KG1 (cell line): Measurements from ENCODE around the gene STIL.
A peak's percentile ranks its signal among the peaks of the same experiment; 100 is the strongest.
"Not testable (repeated sequence)": the region's sequence is repeated elsewhere in the genome, so short reads cannot be mapped to it uniquely, and the experiment has no call there.

Experiments used
- DNase-seq: peaks from one replicate; lab custom pipeline; 2025; lab: John Stamatoyannopoulos, UW

Gene STIL

DNA sequence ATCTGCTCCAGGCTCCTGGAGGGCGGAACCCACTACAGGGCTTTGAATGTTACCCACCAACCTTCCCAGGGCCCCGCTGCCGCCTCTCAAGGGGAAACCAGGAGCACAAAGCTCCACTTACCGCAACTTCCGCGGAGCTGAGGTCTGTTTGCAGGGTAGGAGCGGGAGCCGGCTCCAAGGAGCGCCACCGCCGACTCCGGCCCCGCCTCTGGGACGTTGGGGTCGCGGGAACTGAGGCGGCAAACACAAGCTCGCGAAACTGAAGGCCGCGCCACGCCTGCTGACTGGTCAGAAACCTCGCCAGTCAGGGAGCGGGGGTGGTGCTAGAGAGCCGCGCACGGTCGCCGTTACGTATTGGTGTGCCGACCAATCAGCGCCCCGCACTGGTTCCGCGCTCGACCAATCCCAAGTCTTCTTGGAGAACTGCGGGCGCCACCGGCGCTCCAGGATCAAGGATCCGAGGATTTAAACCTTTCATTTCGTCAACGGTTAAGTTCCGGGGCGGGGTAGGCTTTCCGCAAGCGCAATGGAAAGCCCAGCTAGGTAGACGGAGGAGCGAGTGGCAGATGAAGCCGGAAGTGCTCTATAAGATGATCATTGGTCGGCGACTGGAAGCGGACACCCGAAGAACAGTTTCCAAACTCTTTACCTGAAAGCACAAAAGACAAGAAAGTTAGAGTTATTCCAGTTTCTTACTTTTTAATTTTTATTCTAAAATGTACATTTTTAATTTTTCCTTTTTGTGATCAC, at the start of gene STIL:
Gene STIL, minus strand, starts transcription at position 233 of the 750 bp plus-strand sequence. CDS start 3,828 bp downstream, outside the sequence.
- DNase-seq: peak; percentile 97

DNA sequence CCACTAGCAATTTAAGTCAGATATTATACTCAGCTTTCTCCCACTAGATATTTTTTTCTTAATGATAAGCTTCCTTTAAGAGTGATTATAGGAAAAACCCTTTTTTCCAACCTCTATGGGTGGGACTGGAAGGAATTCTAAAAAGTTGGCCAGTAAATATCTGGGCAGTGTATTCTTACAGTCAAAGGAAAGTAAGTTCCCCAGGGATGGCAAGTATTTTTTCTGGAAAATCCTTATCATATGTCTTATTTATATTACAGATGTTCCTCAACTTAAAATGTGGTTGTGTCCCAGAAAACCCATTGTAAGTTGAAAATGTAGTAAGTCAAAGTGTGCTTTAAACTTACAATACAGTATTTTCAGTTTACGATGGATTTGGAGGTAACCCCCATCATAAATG, 48.9 kb upstream of the STIL start:
- no peak for DNase-seq

DNA sequence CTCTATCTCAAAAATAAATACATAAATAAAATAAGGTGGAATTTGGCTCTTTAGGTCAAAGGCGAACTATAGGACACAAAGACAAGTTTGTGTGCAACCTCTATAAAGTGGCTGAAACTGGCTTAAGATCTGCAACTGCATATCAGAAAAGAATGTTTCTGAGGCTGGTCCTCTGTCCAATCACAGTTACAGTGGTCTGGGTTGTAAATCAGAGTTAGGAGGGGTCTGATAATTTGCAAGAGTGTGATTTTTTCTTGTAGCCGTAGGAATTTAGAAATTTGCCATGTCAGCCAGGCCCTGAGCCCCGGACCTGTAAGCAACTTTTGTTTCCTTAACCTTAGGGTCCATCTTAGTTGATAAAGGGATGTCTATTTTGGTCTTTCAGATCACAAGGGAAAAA, 47.4 kb upstream of the STIL start:
- no peak for DNase-seq

DNA sequence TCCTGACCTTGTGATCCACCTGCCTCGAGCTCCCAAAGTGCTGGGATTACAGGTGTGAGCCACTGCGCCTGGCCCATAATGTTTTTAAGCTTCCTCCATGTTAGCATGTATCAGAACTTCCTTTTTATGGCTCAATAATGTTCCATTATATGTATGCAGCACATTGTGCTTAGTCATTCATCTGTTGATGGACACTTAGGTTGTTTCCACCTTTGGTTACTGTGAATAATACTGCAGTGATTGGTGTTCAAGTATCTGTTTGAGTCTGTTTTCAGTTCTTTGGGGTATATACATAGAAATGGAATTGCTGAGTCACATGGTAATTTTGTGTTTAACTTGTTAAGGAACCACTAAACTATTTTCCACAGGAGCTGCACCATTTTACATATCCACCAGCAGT, 37.4 kb upstream of the STIL start:
- no peak for DNase-seq

DNA sequence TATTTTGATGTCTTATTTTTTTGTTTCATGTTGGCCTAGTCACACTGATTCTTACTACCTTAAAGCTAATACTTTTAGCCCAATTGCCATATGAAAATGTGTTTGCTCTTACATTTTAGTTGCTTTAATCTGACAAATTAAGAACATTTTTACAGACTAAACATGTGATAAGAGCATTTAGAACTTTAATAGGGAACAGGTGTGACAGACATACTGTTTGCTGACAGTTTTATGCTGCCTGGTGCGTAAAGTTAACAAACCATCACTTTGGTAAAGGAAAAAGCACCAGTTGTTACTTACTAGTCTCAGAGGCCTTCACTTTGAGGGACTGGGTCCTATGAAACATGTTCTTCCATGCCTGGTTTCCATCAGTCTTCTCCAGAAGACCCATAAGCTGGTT, 34.3 kb upstream of the STIL start:
- no peak for DNase-seq

DNA sequence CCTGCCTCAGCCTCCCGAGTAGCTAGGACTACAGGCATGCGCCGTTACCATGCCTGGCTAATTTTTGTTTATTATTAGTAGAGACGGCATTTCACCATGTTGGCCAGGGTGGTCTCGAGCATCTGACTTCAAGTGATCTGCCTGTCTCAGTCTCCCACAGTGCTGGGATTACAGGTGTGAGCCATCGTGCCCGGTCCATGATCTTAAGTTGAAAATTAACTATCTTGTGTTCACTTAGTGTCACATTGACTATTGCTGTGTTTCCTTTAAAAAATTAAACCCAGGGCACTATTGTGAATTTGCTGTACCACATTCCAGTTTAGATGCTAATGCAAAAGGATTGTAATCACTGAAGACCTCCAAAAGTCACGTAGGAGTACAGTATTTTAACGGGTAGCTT, 33.8 kb upstream of the STIL start:
- DNase-seq: no peak

DNA sequence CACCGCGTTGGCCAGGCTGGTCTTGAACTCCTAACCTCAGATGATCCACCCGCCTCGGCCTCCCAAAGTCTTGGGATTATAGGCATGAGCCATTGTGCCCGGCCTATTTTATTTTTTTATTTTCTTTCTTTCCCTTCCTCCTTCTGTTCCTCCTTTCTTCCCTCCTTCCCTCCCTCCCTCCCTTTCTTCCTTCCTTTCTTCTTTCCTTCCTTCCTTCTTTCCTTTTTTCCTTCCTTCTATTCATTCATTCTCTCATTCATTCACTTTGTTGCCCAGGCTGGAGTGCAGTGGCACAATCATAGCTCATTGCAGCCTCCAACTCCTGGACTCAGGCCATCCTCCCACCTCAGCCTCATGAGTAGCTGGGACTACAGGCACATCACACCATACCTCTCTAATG, 33.0 kb upstream of the STIL start:
- DNase-seq: not testable (repeated sequence)

DNA sequence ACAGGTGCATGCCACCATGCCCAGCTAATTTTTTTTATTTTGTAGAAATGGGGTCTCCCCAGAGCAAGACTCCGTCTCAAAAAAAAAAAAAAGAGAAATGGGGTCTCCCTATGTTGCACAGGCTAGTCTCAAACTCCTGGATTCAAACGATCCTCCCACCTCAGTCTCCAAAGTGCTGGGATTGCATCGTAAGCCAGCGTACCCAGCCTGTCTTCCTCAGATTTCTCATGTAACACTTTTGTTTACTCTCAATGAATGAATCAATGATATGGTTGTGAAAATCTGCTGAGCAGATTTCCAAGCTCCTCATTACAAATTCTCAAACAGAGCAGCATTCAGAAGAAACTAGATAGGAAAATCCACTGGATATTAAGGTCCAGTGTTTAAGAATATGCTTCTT, 26.3 kb upstream of the STIL start:
- no peak for DNase-seq

DNA sequence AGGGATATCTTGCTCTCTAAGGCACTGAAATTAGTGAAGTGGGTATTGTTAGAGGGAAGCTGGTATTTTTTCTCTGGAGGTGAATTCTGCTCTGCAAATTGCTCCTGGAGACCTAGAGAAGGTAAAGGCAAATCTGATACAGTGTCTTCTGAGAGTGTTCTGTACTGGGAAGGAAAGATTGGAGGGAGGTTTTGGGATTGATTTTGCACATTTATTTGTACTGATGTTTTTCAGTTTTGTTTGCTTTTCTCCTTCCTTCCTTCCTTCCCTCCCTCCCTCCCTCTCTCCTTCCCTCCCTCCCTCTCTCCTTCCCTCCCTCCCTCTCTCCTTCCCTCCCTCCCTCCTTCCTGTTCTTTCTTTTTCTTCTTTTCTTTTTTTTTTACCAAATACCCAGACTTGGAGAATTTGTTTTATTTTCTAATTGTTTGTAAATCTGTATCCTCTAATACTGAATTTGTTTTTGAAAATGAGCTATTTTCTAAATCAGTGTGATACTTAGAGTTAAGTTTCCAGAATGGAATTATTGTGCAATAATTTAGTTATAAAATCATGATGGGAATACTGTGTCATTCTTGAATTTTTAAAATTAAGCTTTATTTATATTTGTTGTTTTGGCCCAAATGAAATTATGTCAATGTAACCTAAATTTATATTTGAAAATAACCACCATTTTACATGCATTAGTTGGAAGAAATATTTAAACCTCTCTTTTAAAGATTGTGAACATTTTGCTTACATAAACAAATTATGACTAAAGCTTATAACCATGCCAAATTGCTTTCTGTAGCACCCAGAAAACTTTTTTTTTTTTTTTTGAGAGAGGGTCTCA, 24.5 kb upstream of the STIL start:
- no peak for DNase-seq

DNA sequence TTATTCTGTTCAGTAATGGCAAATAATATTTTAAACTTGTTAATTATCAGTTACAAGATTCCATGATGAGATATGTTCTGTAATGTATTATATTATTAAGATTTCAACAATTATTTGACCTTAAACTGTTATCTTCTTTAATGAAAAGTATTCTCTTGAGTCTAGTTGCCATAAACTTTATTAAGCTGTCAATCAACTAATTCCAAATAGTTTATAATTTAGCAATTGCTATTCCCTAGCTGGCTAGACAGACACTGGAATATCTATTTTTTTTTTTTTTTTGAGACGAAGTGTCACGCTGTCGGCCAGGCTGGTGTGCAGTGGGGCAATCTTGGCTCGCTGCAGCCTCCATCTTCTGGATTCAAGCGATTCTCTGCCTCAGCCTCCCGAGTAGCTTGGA, 23.4 kb upstream of the STIL start:
- no peak for DNase-seq

DNA sequence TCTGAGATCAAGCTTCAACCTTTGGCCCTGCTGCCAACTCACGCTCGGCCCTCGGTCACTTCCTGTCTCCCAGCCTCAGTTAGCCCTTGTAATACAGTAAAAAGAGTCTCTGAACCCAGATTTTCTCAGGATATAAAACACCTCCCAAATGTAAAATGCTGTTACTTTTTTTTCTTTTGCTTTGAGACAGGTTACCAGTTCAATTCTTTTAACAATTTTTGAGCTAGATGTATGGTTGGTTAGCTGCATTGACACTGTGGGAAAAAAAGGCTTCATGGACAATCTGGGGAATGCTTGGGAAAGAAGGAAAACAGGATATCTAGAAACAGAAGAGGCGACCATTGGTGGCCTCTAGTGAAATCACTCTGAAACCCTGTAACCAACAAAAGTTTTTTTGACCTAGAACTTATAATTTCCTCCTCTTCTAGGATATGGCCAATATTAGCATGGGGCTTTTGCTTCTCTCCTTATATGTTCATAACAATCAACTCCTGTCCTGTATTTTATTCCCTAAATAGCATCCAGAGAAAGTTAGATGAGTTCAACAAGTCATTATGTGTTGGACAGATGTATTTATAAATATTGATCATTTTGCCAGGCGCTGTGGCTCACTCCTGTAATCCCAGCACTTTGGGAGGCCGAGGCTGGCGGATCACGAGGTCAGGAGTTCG, 21.0 kb upstream of the STIL start:
- no peak for DNase-seq

DNA sequence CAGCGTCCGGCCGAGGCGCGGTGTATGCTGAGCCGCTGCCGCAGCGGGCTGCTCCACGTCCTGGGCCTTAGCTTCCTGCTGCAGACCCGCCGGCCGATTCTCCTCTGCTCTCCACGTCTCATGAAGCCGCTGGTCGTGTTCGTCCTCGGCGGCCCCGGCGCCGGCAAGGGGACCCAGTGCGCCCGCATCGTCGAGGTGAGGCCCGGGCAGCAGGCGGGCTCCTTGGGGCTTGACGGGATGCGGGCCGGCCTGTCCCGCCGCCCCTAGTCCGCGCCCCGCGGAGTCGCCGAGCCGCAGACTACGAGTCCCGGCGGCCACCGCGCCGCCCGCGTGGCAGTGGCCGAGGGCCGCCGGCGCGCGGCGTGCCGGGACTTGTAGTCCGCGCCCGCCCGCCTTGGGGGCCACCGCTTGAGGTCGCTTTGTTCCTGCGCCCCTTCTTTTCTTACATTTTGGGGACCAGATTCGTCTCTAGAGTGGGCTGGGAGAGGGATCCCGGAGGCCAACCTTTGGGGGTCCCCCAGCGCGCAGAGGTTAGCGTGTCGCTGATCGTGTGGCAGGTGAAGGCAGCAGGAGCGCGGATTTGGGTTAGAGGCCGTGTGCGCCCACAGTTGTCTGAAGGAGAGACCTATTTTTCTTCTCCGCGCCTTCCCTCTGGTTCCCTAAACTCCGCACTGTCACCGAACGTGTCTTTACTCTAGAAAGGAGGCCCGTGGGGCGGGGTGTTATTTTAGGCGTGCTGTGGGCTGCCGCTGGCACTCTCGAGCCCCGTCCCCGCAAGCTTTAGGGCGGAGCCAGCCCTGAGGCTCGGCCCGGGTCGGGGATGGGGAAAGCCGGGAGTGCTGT, 20.2 kb upstream of the STIL start:
- peak; percentile 80 for DNase-seq

DNA sequence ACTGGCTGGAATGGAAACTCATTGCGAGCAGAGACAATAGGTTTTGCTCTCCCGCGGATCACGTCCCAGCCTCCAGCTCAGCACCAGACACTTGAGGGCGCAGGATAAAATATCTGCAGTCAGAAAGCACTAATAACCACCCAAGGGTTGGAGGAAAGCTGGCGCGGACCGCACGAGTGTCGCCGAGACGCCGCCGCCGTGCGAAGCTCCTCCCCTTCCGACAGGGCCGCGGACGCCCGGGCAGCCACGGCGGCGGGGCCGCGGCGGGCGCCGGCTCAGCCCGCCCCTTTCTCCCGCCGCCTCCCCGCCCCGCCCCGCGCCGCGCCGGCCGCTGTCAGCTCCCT, 19.6 kb upstream of the STIL start, which contains the start of gene CMPK1:
Gene CMPK1, plus strand, starts transcription at position 213 of the 344 bp plus-strand sequence. CDS start 156 bp downstream, outside the sequence.
- DNase-seq: peak; percentile 59

DNA sequence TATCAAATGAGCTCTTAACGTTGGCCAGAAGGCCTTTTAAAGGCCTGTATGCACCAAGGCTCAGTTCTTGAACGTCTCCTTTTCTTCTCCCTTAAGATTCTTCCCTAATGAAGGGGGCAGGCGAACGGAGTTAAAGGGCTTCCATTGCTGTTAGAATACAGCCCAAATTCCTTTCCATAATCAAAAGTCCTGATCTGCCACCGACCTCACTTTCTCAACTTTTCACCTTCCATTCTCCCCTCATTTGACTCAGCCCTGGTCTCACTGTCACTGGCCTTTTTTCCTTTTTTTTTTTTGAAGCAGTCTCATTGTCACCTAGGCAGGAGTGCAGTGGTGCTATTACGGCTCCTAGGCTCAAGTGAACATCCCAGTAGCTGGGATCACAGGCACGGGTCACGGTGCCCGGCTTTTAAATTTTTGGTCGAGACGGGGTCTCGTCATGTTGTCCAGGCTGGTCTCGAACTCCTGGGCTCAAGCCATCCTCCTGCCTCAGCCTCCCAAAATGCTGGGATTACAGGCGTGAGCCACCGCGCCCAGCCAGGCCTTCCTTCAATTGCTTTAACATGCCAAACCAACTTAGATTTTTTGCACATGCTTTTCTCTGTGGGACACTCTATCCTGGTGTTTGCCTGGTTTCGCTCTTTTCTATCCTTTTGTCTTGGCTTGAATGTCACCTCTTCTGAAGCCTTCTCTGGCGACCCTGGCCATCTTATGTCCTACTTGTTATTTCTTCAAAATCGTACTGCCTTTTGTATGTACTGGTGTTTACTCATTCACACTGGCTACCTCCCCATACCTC, 19.0 kb upstream of the STIL start:
- DNase-seq: no peak

DNA sequence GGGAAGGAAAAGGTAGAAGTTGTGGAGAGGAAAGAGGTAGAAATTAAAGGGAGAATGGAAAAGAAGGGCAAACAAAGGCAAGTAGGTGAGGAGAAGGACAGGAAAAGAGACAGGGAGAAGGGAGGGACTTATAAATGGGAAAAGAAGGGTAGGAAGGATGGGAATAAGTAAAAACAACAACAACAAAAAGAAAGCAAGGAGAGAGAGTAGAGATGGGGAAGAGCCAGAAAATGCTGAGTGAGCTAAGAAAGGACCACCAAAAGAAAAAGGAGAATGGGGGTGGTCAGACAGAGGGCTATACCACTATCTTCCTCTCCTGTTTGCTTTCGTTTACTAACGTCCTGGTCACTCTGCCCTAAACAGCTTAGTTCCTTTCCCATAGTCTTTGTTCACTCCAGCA, 17.9 kb upstream of the STIL start:
- no peak for DNase-seq

DNA sequence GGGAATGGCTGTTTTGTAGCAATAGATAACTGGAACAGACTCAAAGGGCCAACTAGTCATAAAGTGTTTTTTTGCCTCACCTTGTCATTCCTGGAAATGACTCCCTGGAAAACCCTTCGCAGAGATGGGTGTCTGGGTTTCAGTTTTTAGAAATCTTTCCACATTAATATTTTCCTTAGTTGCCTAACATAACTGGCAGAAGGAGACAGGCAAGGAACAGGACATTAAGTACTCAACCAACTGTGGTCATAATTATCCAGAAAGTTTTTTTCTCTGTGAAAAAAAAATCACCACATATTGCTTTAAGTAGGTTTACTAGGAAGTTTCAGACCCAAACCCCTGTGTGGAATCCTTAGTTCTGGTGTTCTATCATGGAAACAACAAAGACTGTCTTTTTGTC, 16.3 kb upstream of the STIL start:
- DNase-seq: no peak

DNA sequence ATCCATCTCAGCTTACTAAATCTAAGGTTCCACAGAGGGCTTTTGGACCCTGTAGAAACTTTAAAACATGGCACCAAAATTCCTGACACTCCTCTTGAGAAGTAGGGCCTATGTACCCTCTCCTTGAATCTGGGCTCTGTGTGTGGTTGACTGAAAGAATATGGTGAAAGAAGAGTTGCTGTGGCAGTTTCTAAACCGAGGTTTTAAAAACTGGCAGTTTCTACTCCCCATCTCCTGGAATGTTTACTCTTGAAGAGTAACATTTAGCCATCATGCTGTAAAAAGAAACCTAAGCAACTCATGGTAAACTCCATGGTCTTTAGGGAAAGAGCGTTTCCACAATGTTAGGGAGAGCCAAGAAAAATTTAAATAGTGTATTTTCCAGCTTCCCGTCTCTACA, 15.0 kb upstream of the STIL start:
- DNase-seq: no peak

DNA sequence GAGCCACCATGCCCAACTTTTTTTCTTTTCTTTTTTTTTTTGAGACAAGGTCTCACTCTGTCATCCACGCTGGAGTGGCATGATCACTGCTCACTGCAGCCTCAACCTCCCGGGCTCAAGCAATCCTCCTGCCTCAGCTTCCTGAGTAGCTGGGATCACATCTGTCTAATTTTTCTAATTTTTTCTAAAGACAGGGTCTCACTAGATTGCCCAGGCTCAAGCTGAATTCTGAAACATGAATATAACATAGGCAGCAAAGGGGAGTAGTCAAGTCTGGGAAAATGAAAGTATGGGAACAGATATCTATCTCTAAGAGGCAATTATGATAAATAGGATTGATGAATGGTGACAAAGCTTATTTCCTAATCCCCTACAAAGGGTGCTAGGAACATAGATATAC, 12.3 kb upstream of the STIL start:
- DNase-seq: no peak

DNA sequence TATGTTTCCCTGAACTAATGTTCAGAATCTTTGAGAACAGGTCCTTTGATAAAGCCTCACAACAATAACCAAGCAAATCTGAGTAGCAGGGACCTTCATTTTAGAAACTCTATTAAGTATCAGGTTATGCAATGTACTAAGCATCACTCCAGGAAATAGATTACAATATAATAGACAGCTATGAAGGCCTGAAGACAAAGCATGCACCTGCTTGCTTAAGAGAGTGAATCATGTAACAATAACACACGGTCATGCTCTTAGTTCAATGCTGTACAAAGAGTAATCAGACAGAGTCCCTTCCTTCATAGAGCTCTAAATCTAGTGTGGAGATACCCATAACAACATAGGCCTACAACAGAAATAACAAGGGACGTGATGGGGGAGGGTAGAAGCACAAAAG, 11.6 kb upstream of the STIL start:
- DNase-seq: no peak

DNA sequence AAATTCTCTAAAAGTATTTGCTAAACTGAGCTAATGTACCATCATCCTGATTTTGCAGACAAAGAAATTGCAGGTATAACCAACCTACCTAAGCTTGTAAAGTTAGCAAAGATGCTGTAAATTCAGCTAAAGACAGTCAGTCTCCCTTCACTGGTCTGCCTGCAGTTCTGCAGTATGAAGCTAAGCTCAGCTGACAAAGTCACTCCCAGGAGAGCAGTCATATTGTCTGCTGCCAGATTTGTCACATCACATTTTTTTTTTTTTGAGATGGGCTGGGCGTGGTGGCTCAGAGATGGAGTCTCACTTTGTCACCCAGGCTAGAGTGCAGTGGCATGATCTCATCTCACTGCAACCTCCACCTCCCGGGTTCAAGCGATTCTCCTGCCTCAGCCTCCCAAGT, 10.7 kb upstream of the STIL start:
- no peak for DNase-seq

DNA sequence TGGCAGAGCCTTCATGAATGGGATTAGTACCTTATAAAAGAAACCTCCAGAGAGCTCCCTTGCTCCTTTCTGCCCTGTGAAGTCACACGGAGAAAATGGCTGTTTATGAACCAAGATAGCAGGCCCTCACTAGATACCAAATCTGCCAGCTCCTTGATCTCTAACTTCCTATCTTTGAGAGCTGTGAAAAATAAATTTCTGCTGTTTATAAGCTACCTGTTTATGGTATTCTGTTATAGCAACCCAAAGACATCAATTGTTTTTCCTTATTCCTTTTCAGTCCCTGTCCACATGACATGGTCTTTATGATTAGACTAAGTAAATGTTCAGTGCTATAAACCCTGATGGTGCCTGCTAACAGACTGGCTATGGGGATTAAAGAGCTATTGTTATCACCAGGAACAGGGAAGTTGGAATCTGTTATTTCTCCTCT, 9.7 kb upstream of the STIL start:
- no peak for DNase-seq
